Femur (tissue), 1 donor: Measurements from ENCODE around the gene LTBP1.
A peak's percentile ranks its signal among the peaks of the same experiment; 100 is the strongest.

Source experiments
- DNase-seq: peaks from one replicate; pipeline ENCODE4 v3.0.0-alpha.2; 2017

The LTBP1 gene

DNA sequence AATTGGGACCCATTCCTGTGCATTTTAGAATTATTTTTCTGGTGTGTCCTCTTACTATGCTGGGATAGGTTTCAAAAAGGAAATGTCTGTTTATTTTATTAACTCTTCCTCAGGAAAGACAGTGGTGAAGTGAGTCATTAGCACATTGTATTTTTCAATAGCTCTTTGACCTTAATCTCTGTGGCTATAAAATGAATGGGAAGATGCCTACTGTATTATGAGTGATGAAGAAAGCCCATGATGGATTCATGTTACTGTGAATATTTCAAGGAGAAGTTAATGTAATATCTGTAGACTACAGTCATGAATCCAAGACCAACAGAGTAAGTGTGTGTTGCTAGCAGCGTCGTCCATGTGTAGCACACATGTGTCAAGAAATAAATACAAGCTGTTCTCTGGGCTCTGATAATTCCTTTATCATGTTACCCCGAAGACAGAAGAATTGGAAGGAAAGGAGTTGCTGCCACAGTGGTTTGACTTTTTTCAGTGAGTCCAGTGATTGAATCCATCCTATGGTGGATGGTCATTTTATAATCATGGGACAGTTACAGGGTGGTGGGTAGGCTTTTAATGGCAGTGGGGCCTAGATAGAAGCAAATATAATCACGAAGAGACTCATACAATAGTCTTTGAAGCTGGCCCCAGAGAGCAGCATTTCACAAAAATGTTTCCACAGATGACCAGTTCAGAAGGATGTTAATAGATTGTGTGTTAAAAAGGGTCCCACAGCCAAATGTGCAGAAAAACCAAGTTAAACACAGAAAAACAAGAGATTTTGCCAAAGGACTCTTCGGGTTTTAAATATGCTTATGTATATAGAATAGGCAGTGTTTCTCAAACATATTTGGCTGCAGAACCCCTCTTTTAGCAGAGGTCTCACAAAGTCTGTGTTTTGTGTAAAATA lies 290.0 kb downstream of the LTBP1 start:
- DNase-seq = no peak

GRCh38 chr2:33238111-33238510 lies 291.4 kb downstream of the LTBP1 start:
- no peak for DNase-seq

GRCh38 chr2:33240178-33240577 lies 293.4 kb downstream of the LTBP1 start:
- no peak for DNase-seq

DNA sequence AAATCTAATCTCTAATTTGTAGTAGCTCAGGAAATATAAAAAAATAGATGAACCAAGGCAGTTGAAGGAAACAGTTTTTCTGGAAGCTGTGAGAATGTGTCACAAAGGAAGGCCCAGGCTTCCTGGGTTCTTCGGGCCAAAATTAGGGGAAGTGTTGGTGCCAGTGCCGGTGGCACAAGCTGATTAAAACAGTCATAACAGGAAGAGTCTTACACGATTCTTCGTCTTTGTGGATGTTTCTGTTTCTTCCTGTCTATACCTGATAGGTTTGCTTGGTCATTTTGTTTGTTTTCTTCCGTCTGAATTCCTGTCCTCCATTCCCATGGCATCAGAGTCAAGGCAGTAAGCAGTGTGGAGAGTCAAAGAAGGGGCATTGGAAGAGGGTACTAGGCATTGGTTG lies 294.3 kb downstream of the LTBP1 start:
- DNase-seq = no peak

GRCh38 chr2:33241581-33241980 lies 294.8 kb downstream of the LTBP1 start:
- DNase-seq = peak; percentile 66

DNA sequence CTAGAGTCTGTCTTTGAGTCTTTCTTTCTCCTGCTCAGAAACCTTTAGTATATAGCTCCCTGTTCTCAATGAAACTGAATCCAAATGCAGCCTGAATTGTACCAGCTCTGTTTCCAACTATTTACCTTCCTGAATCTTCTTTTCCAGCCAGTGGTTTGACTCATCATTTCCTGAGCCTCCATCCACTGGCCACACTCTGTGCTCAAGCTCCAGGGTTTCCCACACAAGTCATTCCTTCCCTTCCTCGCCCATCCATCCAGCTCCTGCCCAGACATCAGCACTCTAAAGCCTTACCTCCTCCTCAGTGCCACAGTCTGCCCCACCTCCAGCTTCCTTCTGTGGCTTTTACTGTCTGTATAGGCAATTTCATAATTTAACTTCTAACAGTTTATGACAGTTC lies 296.1 kb downstream of the LTBP1 start:
- DNase-seq = peak; percentile 44

DNA sequence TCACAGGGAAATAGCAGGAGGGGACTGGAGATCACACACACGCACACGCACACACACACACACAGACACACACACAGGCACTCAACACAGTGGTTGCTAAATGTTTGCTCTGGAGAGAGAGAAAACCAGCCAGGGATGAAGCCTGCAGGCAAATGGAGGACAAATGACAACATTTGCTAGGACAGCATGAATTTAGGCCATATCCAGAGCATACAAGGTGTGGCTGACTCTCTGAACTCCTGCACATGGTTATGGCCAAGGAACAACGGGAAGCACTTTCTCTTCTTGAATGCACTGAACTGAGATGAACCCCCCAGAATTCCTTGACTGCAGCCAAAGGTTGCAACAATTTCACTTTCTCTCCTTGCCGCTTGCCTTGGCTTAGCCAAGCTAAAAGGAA lies 299.7 kb downstream of the LTBP1 start:
- DNase-seq = no peak

GRCh38 chr2:33247365-33247764 lies 300.6 kb downstream of the LTBP1 start:
- no peak for DNase-seq

DNA sequence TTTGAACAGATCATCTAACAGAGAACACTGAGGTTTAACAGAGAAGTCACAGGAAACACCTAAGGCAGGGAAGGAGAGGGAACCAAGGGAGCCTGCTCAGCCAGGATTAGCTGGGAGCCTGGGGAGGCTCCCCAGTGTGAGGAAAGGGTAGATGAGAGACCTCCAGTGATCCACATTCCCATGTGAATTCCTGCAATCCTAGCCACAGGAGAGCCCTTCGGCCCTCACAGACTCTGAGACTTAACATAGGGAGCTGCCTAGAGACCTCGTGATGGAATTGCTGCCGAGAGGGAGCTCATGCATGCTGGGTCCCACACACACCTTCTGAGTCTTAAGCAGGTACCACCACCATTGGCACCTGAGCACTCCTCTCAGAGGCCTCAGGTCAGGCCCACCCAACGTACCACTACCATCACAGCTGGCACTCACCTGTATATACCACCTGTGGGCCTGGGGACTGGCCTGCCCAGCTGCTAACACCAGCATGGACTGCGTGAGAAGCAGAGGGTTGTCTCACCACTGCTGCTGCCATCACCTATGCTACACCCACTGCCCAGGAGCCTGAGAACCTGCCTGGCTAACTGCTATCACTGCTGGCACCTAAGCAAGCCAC lies 303.8 kb downstream of the LTBP1 start:
- no peak for DNase-seq

GRCh38 chr2:33256162-33256755 lies 309.5 kb downstream of the LTBP1 start:
- DNase-seq = no peak

- no peak for DNase-seq
Measured at GRCh38 chr2:33258387-33258786, 311.6 kb downstream of the LTBP1 start.

- no peak for DNase-seq
Measured at GRCh38 chr2:33262097-33262496, 315.3 kb downstream of the LTBP1 start.

- no peak for DNase-seq
Measured at GRCh38 chr2:33264766-33265165, 318.0 kb downstream of the LTBP1 start.

DNA sequence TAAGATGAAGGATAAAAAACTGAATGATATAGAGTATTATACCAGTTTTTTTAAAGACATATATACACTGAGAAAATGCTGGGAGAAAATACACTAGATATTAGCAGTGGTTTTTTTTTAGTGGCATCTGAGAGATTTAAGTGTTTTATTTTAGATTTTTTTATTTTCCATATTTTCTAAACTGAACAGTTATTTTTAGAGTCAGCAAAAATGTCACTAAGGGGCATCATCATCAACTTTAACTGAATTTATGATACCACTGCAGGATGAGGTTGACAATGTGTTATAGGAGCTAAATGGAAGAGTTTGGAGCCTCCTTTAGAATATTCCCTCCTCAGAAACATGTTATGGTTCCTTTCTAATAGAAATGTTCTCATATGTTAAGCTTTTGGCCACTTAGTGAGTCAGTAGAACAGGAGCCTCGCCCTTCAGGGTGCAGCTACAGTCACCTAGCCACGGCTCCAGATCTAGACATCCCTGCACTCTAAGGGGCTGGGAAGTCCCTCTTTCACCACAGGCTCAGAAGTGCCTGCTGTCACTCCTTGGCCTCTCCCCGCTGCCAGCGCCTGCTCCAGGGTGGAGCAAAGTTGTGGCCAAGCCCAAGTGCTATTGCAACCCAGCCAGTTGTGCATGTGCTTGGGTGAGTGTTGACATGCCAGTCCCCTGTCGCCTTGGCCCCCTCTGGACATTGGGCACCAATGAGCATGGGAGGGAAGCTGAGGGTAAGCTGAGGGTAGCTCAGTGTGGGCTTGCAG lies 319.0 kb downstream of the LTBP1 start:
- DNase-seq = no peak

DNA sequence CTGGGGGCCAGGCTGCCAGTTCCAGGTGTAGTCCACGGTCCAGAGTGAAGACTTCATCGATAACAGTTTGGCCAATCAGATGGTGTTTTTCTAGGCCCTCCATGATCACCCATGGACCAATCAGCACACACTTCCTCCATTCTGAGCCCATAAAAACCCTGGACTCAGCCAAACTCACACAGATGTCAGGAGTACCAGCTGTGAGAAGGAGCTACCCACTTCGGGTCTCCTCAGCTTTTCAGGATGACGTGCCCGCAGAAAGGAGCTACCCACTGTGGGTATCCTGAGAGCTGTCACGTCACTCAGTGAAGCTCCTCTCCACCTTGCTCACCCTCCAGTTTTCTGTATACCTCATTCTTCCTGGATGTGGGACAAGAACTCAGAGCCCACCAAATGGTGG lies 319.7 kb downstream of the LTBP1 start:
- DNase-seq = no peak

- no peak for DNase-seq
Measured at GRCh38 chr2:33267043-33267442, 320.3 kb downstream of the LTBP1 start.

- DNase-seq = no peak
Measured at GRCh38 chr2:33267756-33268155, 321.0 kb downstream of the LTBP1 start.

DNA sequence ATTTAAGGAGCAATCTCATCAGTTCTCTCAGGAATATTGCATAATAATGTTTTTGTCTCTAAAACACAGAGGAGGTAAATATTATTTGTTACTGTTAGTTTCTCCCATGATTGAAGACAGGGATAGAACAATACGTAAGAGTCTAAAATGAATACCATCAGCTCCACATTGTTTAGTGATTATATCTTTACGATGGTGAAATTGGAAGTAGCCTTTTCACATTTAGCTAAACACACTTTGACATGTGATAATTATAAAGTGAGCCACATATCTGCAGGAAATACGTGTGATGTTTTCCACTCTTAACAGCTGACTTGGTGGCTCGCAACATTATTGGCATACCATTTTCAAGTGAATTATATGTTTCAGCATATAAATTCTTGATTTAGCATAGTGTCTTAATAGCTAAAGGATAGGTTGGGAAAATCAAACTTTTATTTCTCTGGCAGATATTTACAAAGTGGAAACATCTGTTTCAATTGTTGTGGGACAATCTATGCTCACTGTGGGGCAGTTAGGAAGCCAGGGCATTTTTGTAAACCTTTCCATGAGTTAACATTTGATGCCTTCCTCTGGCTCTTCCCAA lies 321.6 kb downstream of the LTBP1 start:
- DNase-seq = no peak

- DNase-seq = no peak
Measured at GRCh38 chr2:33272001-33272400, 325.2 kb downstream of the LTBP1 start.

GRCh38 chr2:33273479-33273878 lies 326.7 kb downstream of the LTBP1 start:
- no peak for DNase-seq

DNA sequence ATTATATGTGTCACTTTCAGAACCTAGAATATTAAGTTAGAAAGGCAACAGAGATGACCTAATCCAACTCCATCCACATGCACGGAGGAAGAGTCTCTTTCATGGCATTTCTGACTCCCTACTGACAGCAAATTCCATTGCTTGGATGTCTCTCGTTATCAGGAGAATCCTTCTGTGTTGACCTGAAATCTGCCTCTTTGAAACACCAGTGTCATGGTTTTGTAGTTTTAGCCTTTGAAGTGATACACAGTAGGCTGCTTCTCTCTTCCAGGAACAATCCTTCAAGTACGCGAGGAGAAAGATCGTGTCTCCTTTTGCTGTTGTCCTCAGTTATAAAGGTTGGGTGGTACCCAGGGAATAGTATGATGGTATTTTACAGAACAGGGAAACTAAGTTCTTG lies 327.8 kb downstream of the LTBP1 start:
- DNase-seq = no peak

DNA sequence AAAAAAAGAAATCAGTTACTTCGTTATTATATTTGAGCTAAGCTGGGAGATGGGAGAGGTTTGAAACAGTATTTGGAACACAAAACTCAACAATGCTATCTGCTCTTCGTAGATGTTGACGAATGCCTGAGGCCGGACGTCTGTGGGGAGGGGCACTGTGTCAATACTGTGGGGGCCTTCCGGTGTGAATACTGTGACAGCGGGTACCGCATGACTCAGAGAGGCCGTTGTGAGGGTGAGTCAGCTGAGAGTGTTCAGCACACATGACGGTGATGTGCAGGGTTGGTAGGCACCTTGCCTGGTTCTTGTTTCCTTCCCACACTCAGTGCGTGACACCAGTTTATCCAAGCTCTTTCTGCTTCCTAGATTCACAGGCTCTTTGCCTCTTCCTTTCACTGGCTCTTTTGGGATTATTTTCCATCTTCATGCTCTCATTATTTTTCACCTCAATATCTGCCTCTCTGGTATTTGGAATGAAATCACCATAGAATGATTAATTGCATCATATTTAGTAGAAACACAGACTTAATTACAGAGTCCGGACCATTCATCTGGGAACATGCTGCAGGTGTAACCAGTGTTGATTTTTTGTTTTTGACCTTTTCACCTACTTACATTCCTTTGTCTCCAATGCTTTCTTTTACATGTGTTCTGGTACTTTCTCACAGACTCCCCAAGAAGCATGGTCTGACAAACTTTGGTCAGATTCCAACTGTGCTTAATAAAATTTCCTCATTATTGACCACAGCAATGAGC lies 329.1 kb downstream of the LTBP1 start:
- no peak for DNase-seq
